SK-N-MC (cell line): ENCODE results near the gene NPEPL1.

ENCODE experiments used
- EZH2 ChIP-seq: fragments of 200-600 bp; sonication (generic); IDR thresholded peaks from one replicate; pipeline ENCODE4 v1.6.1; 2017; ENCODE audit warnings: antibody characterized with exemption
- POLR2AphosphoS5 ChIP-seq: IDR thresholded peaks from 2 replicates; pipeline ENCODE4 v1.6.1; 2012; ENCODE audit warnings: mild to moderate bottlenecking, low read depth, low read length, borderline replicate concordance

- TF ChIP-seq EZH2: no peak
- TF ChIP-seq POLR2AphosphoS5: no peak
Observed at GRCh38 chr20:58719258-58719657, 26.7 kb downstream of the NPEPL1 start.
